Measurements from ENCODE around the gene ADPRM. TPM values are rescaled to one million over a fixed set of nuclear protein-coding genes. Genes with fewer than 3 reads are reported as not detected.

Gene ADPRM
- total and polyA plus RNA-seq, 11 donors = 2.1 to 7.2 (median 4.2) TPM

DNA sequence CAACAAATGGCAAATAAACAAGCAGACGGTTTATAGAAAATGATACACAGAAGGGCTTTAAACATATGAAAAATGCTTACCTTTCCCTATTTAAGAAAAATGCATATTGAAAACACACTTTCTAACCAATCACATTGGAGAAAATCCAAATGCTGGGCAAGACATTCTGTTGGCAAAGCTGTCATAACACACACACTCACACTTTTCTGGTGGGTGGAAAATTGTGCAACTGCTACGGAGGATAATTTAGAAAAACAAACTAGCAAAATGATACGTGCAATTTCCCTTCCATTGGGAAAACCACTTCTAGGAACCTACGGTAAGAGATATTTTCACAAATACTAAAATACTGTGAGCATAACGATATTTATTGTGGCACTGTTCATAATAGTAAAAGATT is 30.5 kb upstream of the ADPRM start:
- ATAC-seq = no peak
- H3K27ac ChIP-seq = no peak overlapping the region
- TF ChIP-seq POLR2A (IDR thresholded peaks at IDR 0.05) = no peak
- TF ChIP-seq, protein P1, sequence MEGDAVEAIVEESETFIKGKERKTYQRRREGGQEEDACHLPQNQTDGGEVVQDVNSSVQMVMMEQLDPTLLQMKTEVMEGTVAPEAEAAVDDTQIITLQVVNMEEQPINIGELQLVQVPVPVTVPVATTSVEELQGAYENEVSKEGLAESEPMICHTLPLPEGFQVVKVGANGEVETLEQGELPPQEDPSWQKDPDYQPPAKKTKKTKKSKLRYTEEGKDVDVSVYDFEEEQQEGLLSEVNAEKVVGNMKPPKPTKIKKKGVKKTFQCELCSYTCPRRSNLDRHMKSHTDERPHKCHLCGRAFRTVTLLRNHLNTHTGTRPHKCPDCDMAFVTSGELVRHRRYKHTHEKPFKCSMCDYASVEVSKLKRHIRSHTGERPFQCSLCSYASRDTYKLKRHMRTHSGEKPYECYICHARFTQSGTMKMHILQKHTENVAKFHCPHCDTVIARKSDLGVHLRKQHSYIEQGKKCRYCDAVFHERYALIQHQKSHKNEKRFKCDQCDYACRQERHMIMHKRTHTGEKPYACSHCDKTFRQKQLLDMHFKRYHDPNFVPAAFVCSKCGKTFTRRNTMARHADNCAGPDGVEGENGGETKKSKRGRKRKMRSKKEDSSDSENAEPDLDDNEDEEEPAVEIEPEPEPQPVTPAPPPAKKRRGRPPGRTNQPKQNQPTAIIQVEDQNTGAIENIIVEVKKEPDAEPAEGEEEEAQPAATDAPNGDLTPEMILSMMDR (IDR thresholded peaks at IDR 0.05) = no peak
- no peaks in the 10 kb centered on the region for H3K9me3 ChIP-seq
- no peak overlapping the region for H3K4me3 ChIP-seq
- 87 to 93% (median 92%) methylated on average over 5 of the region's 5 CpGs for WGBS, 4 donors
- no peak for DNase-seq
- H3K27me3 ChIP-seq = no peaks in the 10 kb centered on the region
- H3K4me1 ChIP-seq = no peaks in the 10 kb centered on the region
- no peaks in the 10 kb centered on the region for H3K36me3 ChIP-seq
- intact Hi-C loops (cut with DNase I) = no loop called here

DNA sequence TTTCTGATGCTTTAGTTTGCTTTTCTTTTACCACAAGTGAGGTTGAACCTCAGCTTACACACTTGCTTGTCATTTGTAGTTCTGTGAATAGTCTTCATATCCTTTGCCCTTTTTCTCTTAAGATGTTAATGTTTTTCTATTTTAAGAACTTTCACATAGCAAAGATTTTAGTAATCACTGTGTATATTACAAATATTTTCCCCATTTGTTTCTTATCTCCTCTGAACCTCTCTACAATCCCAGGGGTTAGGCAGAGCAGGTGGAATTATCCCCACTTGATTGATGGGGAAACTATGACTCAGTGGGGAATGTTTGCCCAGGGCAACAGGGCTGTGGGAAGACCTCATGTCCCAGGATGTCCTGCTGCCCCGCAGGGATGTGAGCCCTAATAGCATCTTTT is 28.6 kb upstream of the ADPRM start:
- intact Hi-C loops (cut with DNase I) = no loop called here
- no peak for ATAC-seq
- Histone ChIP-seq H3K27ac (no peak overlapping the region), H3K4me3 (no peak overlapping the region), H3K27me3 (no peaks in the 10 kb centered on the region), H3K9me3 (no peaks in the 10 kb centered on the region), H3K36me3 (peaks cover 0 to 8% (median 0%) of the 10 kb centered on the region in 9 donors), H3K4me1 (no peaks in the 10 kb centered on the region)
- TF ChIP-seq POLR2A (IDR thresholded peaks at IDR 0.05) = no peak
- DNase-seq = no peak
- 86 to 100% (median 91%) methylated on average over 1 of the region's 1 CpG for WGBS, 4 donors

DNA sequence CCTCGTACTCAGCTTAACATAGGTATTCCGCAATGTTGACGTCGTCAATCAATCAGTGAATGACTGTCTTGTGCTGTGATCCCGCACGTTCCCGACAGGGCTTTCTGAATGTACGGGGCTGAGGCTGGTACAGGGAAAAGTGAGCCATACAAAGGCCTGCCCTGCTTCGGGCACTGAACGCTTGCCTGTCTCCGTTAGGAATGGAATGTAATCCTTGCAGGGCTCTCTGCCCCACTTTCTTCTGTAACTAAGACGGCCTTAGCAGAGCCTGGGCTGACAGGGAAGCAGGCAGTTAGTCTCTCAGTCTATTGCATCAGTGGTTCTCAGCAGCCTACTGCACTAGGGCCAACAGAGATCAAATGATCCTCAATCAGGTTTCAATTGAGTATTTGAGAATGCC is 24.1 kb upstream of the ADPRM start:
- ATAC-seq = no peak
- no peak overlapping the region for H3K27ac ChIP-seq
- TF ChIP-seq POLR2A (IDR thresholded peaks at IDR 0.05) = no peak
- TF ChIP-seq, protein P1 (IDR thresholded peaks at IDR 0.05) = no peak
- intact Hi-C loops (cut with DNase I) = no loop called here
- no peaks in the 10 kb centered on the region for H3K9me3 ChIP-seq
- H3K27me3 ChIP-seq = no peaks in the 10 kb centered on the region
- WGBS, 4 donors = 92 to 94% (median 94%) methylated on average over 12 of the region's 12 CpGs
- peaks cover 0 to 53% (median 37%) of the 10 kb centered on the region in 9 donors for H3K36me3 ChIP-seq
- H3K4me3 ChIP-seq = no peak overlapping the region
- H3K4me1 ChIP-seq = no peaks in the 10 kb centered on the region
- no peak for DNase-seq

DNA sequence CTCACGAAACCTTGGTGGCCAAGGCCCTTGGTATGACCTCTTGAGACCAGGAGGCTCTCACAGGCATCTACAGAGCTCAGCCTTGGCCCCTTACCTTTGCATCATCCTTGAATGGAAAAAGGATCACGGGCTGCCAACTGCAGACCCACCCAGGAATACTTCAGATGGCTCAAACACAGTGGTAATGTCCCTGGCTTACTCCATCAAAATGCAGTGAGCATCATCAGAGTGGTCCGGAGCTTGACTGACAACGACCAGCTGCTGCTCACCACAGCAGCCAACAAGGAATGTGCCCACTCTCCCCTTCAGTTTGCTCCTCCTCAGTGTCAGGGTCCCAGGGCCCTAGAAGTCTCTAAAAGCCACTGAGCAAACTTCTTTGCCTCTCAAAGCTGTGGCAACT is 22.7 kb upstream of the ADPRM start:
- 80 to 93% (median 88%) methylated on average over 3 to 4 of the region's 4 CpGs for WGBS, 4 donors
- H3K4me3 ChIP-seq = no peak overlapping the region
- no peak for DNase-seq
- ATAC-seq = no peak
- no peaks in the 10 kb centered on the region for H3K9me3 ChIP-seq
- intact Hi-C loops (cut with DNase I) = no loop called here
- TF ChIP-seq, protein P1 (IDR thresholded peaks at IDR 0.05) = no peak
- no peak for TF ChIP-seq POLR2A (IDR thresholded peaks at IDR 0.05)
- H3K27ac ChIP-seq = no peak overlapping the region
- no peaks in the 10 kb centered on the region for H3K4me1 ChIP-seq
- H3K27me3 ChIP-seq = no peaks in the 10 kb centered on the region
- peaks cover 0 to 66% (median 51%) of the 10 kb centered on the region in 9 donors for H3K36me3 ChIP-seq

DNA sequence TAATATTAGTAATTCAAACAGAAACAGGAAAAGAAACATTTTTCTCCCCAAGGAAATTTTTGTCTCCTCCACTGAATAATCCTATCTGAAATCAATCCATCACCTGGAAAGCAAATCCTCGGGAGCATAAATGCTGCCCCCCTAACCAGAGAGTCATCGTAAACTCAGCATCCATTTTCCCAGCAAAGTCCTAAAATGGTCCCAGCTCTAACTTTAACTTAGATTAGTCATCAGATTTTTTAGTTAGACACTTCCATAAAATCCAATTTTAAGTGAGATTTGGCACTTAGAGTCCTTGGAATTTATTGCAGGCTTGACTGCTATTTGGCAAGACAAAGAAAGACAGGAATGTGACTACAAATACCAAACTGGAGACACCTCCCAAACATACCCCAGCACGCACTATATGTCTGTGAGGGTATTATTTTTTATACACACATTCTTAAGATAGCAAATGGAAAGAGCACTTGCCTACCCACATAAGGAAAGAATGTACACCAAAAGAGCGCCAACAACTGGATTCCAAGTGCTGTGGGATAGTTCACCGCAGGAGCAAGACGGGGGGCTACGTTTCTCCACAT is 15.4 kb upstream of the ADPRM start:
- no peaks in the 10 kb centered on the region for H3K27me3 ChIP-seq
- peaks cover 0 to 100% (median 90%) of the 10 kb centered on the region in 9 donors for H3K36me3 ChIP-seq
- no peak for DNase-seq
- H3K4me3 ChIP-seq = no peak overlapping the region
- intact Hi-C loops (cut with DNase I) = no loop called here
- no peak for TF ChIP-seq POLR2A (IDR thresholded peaks at IDR 0.05)
- TF ChIP-seq, protein P1 (IDR thresholded peaks at IDR 0.05) = no peak
- H3K9me3 ChIP-seq = no peaks in the 10 kb centered on the region
- ATAC-seq = no peak
- peak overlapping the region in 1 of 12 donors; percentile 0 for H3K27ac ChIP-seq
- 81 to 88% (median 82%) methylated on average over 7 of the region's 7 CpGs for WGBS, 4 donors
- H3K4me1 ChIP-seq = no peaks in the 10 kb centered on the region

All from heart left ventricle (tissue), 16 donors.